H1 (cell line): ENCODE data around the gene MB. TPM values are rescaled to one million over a fixed set of nuclear protein-coding genes. Genes with fewer than 3 reads are reported as not detected.

ENCODE experiments used
- CTCF ChIA-PET: fragments of 300-600 bp; sonication (Branson Sonifier 250); formaldehyde crosslinking; loops from one replicate; lab custom pipeline; 2021; ENCODE audit not compliant: partially characterized antibody; lab: Charles Lee
- POLR2A ChIA-PET: fragments of 300-600 bp; sonication (Branson Sonifier 250); formaldehyde crosslinking; loops from one replicate; lab custom pipeline; 2021; ENCODE audit warnings: inconsistent platforms; ENCODE audit not compliant: partially characterized antibody; lab: Charles Lee
- DNase-seq, 2 experiments: peaks; one replicate each; pipeline versions ENCODE4 v3.0.0 to v3.0.0-alpha.2; 2010 to 2022; ENCODE audit warnings: low spot score in 2 of 2, low read depth in 1 of 2, mixed read lengths in 1 of 2
- FAIRE-seq: peaks from 2 replicates; lab custom pipeline; 2011; peaks lifted over from hg19 to GRCh38; lab: Jason Lieb, UNC
- H2AFZ ChIP-seq: 2 replicates; pipeline ENCODE4 v1.8.1; 2012; ENCODE audit warnings: low read length, inconsistent platforms
- H2AK5ac ChIP-seq: 2 replicates; pipeline ENCODE4 v1.6.1; 2013; ENCODE audit warnings: low read depth, low read length
- H2BK120ac ChIP-seq: replicated peaks from 2 replicates; pipeline ENCODE3; 2013; ENCODE audit warnings: low read depth, low read length, inconsistent platforms
- H2BK12ac ChIP-seq: 2 replicates; pipeline ENCODE4 v1.6.1; 2013; ENCODE audit warnings: low read depth, low read length
- H2BK15ac ChIP-seq: 2 replicates; pipeline ENCODE4 v1.6.1; 2013; ENCODE audit warnings: low read length
- H2BK20ac ChIP-seq: 2 replicates; pipeline ENCODE4 v1.6.1; 2013; ENCODE audit warnings: low read length
- H2BK5ac ChIP-seq: 2 replicates; pipeline ENCODE4 v1.6.1; 2013; ENCODE audit warnings: low read depth, low read length
- H3K14ac ChIP-seq: 2 replicates; pipeline ENCODE4 v1.6.1; 2013; ENCODE audit warnings: inconsistent platforms; ENCODE audit not compliant: insufficient read length
- H3K18ac ChIP-seq: 2 replicates; pipeline ENCODE4 v1.6.1; 2013; ENCODE audit warnings: low read length; ENCODE audit errors: extremely low read depth
- H3K23ac ChIP-seq: 2 replicates; pipeline ENCODE4 v1.6.1; 2013; ENCODE audit warnings: inconsistent platforms; ENCODE audit not compliant: insufficient read length
- H3K23me2 ChIP-seq: 2 replicates; pipeline ENCODE4 v1.6.1; 2013; ENCODE audit warnings: low read depth, low read length
- H3K27ac ChIP-seq: 2 replicates; pipeline ENCODE4 v1.6.1; 2011; ENCODE audit warnings: low read depth, low read length, inconsistent platforms
- H3K27me3 ChIP-seq, 4 experiments: replicated peaks in 1 of 4; 1 replicate in 1 of 4; 2 replicates in 3 of 4; pipeline versions ENCODE4 v1.6.1 to v1.8.1; 2011 to 2013; ENCODE audit warnings: low read length in 3 of 4, mild to moderate bottlenecking in 3 of 4, inconsistent platforms in 2 of 4, mixed read lengths in 2 of 4, moderate library complexity in 1 of 4; ENCODE audit not compliant: control insufficient read depth in 3 of 4, insufficient read depth in 3 of 4; ENCODE audit errors: extremely low read depth in 1 of 4
- H3K36me3 ChIP-seq, 4 experiments: 2 replicates each; pipeline versions ENCODE4 v1.6.1 to v1.8.1; 2011 to 2013; ENCODE audit warnings: mild to moderate bottlenecking in 4 of 4, low read length in 3 of 4, moderate library complexity in 2 of 4, control low read depth in 1 of 4, inconsistent platforms in 1 of 4; ENCODE audit not compliant: insufficient read depth in 4 of 4, control insufficient read depth in 2 of 4
- H3K4ac ChIP-seq: replicated peaks from 2 replicates; pipeline ENCODE3; 2013; ENCODE audit warnings: low read length, low read depth, mixed read lengths, inconsistent platforms; ENCODE audit not compliant: insufficient read length
- H3K4me1 ChIP-seq, 4 experiments: replicated peaks in 1 of 4; 1 replicate in 1 of 4; 2 replicates in 3 of 4; pipeline versions ENCODE4 v1.6.1 to v1.8.1; 2011 to 2013; ENCODE audit warnings: low read length in 3 of 4, inconsistent platforms in 2 of 4, mixed read lengths in 1 of 4; ENCODE audit not compliant: insufficient read depth in 4 of 4, control insufficient read depth in 3 of 4
- H3K4me2 ChIP-seq, 2 experiments: 2 replicates each; pipeline versions ENCODE4 v1.6.1 to v1.8.1; 2011 to 2013; ENCODE audit warnings: low read depth in 2 of 2, low read length in 2 of 2, control low read depth in 1 of 2, inconsistent platforms in 1 of 2, mild to moderate bottlenecking in 1 of 2; ENCODE audit not compliant: insufficient read depth in 1 of 2
- H3K4me3 ChIP-seq, 4 experiments: fragments of 200-600, 300-600 bp in 1 of 4; sonication (generic), shearing (Covaris generic), sonication (Bioruptor Twin) in 1 of 4; 2 replicates each; pipeline versions ENCODE4 v1.5.1 to v1.8.1; 2011 to 2016; ENCODE audit warnings: low read length in 4 of 4, low read depth in 3 of 4, control low read depth in 2 of 4, inconsistent platforms in 2 of 4, mild to moderate bottlenecking in 2 of 4, mixed read lengths in 1 of 4, moderate library complexity in 1 of 4; ENCODE audit not compliant: insufficient read depth in 2 of 4; ENCODE audit errors: extremely low read depth in 1 of 4
- H3K56ac ChIP-seq: replicated peaks from 2 replicates; pipeline ENCODE3; 2013; ENCODE audit warnings: low read depth, mild to moderate bottlenecking, mixed read lengths, low read length, inconsistent platforms; ENCODE audit not compliant: insufficient read length
- H3K79me1 ChIP-seq: 2 replicates; pipeline ENCODE4 v1.6.1; 2013; ENCODE audit warnings: low read depth, low read length, control low read depth
- H3K79me2 ChIP-seq, 2 experiments: 2 replicates each; pipeline versions ENCODE4 v1.6.1 to v1.8.1; 2012 to 2013; ENCODE audit warnings: low read length in 2 of 2, mild to moderate bottlenecking in 2 of 2, inconsistent platforms in 1 of 2; ENCODE audit not compliant: insufficient read depth in 2 of 2, control insufficient read depth in 1 of 2
- H3K9ac ChIP-seq, 4 experiments: replicated peaks in 1 of 4; 1 replicate in 1 of 4; 2 replicates in 3 of 4; pipeline versions ENCODE4 v1.6.1 to v1.8.1; 2011 to 2013; ENCODE audit warnings: low read depth in 3 of 4, low read length in 3 of 4, control low read depth in 2 of 4, mild to moderate bottlenecking in 2 of 4, moderate library complexity in 2 of 4, inconsistent platforms in 1 of 4; ENCODE audit errors: extremely low read depth in 1 of 4
- H3K9me3 ChIP-seq, 2 experiments: 2 replicates each; pipeline versions ENCODE4 v1.6.1 to v1.8.1; 2012 to 2013; ENCODE audit warnings: mild to moderate bottlenecking in 2 of 2, moderate library complexity in 2 of 2, control low read depth in 1 of 2, inconsistent platforms in 1 of 2, low read depth in 1 of 2, low read length in 1 of 2, mixed read lengths in 1 of 2; ENCODE audit not compliant: insufficient read depth in 2 of 2
- H4K20me1 ChIP-seq, 2 experiments: replicated peaks in 1 of 2; 2 replicates each; pipeline versions ENCODE3 to v1.8.1; 2011 to 2013; ENCODE audit warnings: inconsistent platforms in 2 of 2, low read length in 2 of 2, mild to moderate bottlenecking in 1 of 2; ENCODE audit not compliant: insufficient read depth in 2 of 2, control insufficient read depth in 1 of 2
- H4K5ac ChIP-seq: 2 replicates; pipeline ENCODE4 v1.6.1; 2013; ENCODE audit warnings: low read length, low read depth, mixed read lengths, inconsistent platforms; ENCODE audit not compliant: insufficient read length
- H4K8ac ChIP-seq: 2 replicates; pipeline ENCODE4 v1.8.0; 2013; ENCODE audit warnings: mild to moderate bottlenecking, moderate library complexity, low read length, inconsistent platforms; ENCODE audit not compliant: insufficient read depth; ENCODE audit errors: extremely low read depth
- H4K91ac ChIP-seq: replicated peaks from 2 replicates; pipeline ENCODE3; 2013; ENCODE audit warnings: low read length, mixed read lengths, inconsistent platforms; ENCODE audit not compliant: insufficient read length
- CBX5 ChIP-seq: fragments of 300-800, 300-1000 bp; sonication (generic); IDR thresholded peaks from 2 replicates; pipeline ENCODE4 v1.7.1; 2016; ENCODE audit warnings: antibody characterized with exemption, low read length, low read depth
- POLR2A ChIP-seq, 2 experiments: IDR thresholded peaks; 1 replicate in 1 of 2; 2 replicates in 1 of 2; pipeline ENCODE4 v1.6.1; 2011; ENCODE audit warnings: low read depth in 2 of 2, low read length in 2 of 2, mild to moderate bottlenecking in 2 of 2; ENCODE audit errors: control extremely low read depth in 1 of 2
- POU5F1 ChIP-seq: IDR thresholded peaks from 2 replicates; pipeline ENCODE4 v1.6.1; 2011; ENCODE audit warnings: low read depth, mild to moderate bottlenecking, low read length, moderate library complexity
- RFX5 ChIP-seq: IDR thresholded peaks from 2 replicates; pipeline ENCODE4 v1.6.1; 2011; ENCODE audit warnings: low read depth, low read length, improper control_type of control experiment, borderline replicate concordance
- SP2 ChIP-seq: IDR thresholded peaks from 2 replicates; pipeline ENCODE4 v1.6.1; 2012; ENCODE audit warnings: mild to moderate bottlenecking, low read length, inconsistent platforms
- WGBS, 2 experiments: shearing (Covaris generic) in 1 of 2; methylation state at CpG; one replicate each; pipeline versions ENCODE4 v1.1.6 to v1.1.7; 2013 to 2015; ENCODE audit warnings: low lambda C conversion rate in 2 of 2, mixed read lengths in 2 of 2, inconsistent platforms in 1 of 2, low coverage in 1 of 2, missing lambda C conversion rate in 1 of 2; ENCODE audit not compliant: insufficient replicate concordance in 2 of 2, insufficient coverage in 1 of 2, insufficient read length in 1 of 2; ENCODE audit errors: extremely low coverage in 1 of 2, missing lambda C conversion rate in 1 of 2; 5-methylcytosine and 5-hydroxymethylcytosine counted together
- polyA plus RNA-seq, 7 experiments: library from polyadenylated mRNA; depleted of rRNA in 3 of 7; stranded (reverse) in 5 of 7; unstranded in 2 of 7; fragments of >200 nt in 5 of 7; fragments of 200-250 nt in 2 of 7; gene quantifications; 1 replicate in 5 of 7; 2 replicates in 1 of 7; 4 replicates in 1 of 7; pipeline versions ENCODE4 v1.2.1 to v1.2.3, GENCODE V29; 2011 to 2013; ENCODE audit warnings: missing spikeins in 2 of 7, mixed read lengths in 2 of 7
- total RNA-seq: library from RNA; stranded (reverse); fragmentation: NEBNext Ultra II Directional; extraction: Animal tissue kit (Norgen Biotek cat#: 25700); gene quantifications from 2 replicates; pipeline ENCODE4 v1.2.1, GENCODE V29; 2021

Gene MB
- total and polyA plus RNA-seq, 2 of the 8 experiments (the other 6 are each of a cell fraction or from before 2014, with no cell fraction given): 1.5 TPM; not detected in 1

DNA sequence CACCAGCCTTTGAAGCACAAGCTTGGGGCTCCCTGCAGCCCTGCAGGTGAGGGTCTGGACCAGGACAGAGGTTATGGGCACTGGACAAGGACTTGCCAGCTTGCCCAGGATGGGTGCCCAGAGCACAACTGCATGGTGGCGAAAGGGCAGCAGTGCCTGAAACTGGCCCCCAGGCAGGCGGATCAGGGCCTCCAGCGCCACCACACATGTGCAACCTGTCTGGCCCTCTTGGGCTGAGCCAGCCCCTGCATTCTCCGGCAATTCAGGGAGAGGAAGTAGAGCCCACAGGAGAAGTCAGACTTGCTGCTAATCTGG lies 18.8 kb downstream of the MB start:
- POLR2A ChIA-PET: no interaction called here
- CTCF ChIA-PET: interaction anchor here (1.2 to 2.7 kb wide), 3 partner anchors 16 to 468 kb away, joined by 4 to 11 read pairs (median 4); no protein-coding TSS in a partner anchor
- WGBS, 2 experiments: 91% methylated on average over 4 of the region's 4 CpGs; no CpG with 5 or more reads in 1 of the 2 experiments

More for the DNA sequence above, 18.8 kb downstream of the MB start:
- Histone ChIP-seq H3K27me3 (no peaks in the 10 kb centered on the region), H3K4me1 (peaks cover 0 to 6% (median 1%) of the 10 kb centered on the region in 4 experiments; a peak in 3 of 7 replicates), H3K79me2 (peaks cover 0 to 3% of the 10 kb centered on the region in 2 experiments; a peak in 1 of 4 replicates), H3K4me2 (no peak overlapping the region), H2BK15ac (no peak overlapping the region), H2BK120ac (no peak overlapping the region)
- TF ChIP-seq SP2: no peak
- no peak for TF ChIP-seq POLR2A (IDR thresholded peaks at IDR 0.05; ENCODE audit: control extremely low read depth in 1 of 2, low read depth in 2 of 2, low read length in 2 of 2)
- TF ChIP-seq RFX5: no peak
- TF ChIP-seq POU5F1: no peak
- no peak for TF ChIP-seq CBX5
- TF ChIP-seq, all 59 proteins: peak for 0
- no peak for DNase-seq
- no peak overlapping the region for H2BK20ac ChIP-seq
- H3K23me2 ChIP-seq: peaks cover 4% of the 10 kb centered on the region
- no peaks in the 10 kb centered on the region for H3K36me3 ChIP-seq
- H3K9ac ChIP-seq: no peak overlapping the region; a peak in 1 of 7 replicates
- no peak overlapping the region for H3K27ac ChIP-seq
- no peak overlapping the region for H4K91ac ChIP-seq
- no peak overlapping the region for H3K56ac ChIP-seq
- no peak overlapping the region for H2AFZ ChIP-seq
- no peak overlapping the region for H3K4me3 ChIP-seq
- no peak for FAIRE-seq
- no peak overlapping the region for H4K8ac ChIP-seq
- no peak overlapping the region for H3K18ac ChIP-seq
- no peak overlapping the region for H3K4ac ChIP-seq
- H2BK5ac ChIP-seq: no peak overlapping the region
- H2AK5ac ChIP-seq: no peak overlapping the region
- no peak overlapping the region for H2BK12ac ChIP-seq
- no peaks in the 10 kb centered on the region; the same call in 1 of the 2 replicates for H3K79me1 ChIP-seq
- peaks cover 0 to 4% of the 10 kb centered on the region in 2 experiments for H4K20me1 ChIP-seq
- H3K14ac ChIP-seq: no peak overlapping the region
- H3K9me3 ChIP-seq: peaks cover 0 to 7% of the 10 kb centered on the region in 2 experiments; a peak in 1 of 4 replicates
- no peak overlapping the region for H4K5ac ChIP-seq
- no peak overlapping the region for H3K23ac ChIP-seq
